Pancreas (tissue), 10 donors: ENCODE results near the gene PLXNA3. TPM values are rescaled to one million over a fixed set of nuclear protein-coding genes. Genes with fewer than 3 reads are reported as not detected.
A peak's percentile ranks its signal among the peaks of the same experiment; 100 is the strongest.

ENCODE experiments used
- ATAC-seq, 4 donors: fragments of 200-7000 bp; cut with Tn5 transposase; one replicate each; pipeline versions ENCODE4 v1.8.0 to v1.9.1; 2020; ENCODE audit warnings: mild to moderate bottlenecking in 4 of 4, moderate library complexity in 4 of 4
- DNase-seq, 6 donors: peaks; one replicate each; pipeline ENCODE4 v3.0.0-alpha.2; 2020
- FAIRE-seq: peaks from 2 replicates; lab custom pipeline; 2012; peaks lifted over from hg19 to GRCh38; lab: Jason Lieb, UNC
- H3K27ac ChIP-seq, 4 donors: fragments of 200-600 bp; sonication (generic); 1 replicate in 3 of 4; 2 replicates in 1 of 4; pipeline versions ENCODE4 v1.5.0 to v1.8.0; 2020
- H3K27me3 ChIP-seq, 4 donors: fragments of 200-600 bp; one replicate each; pipeline ENCODE4 v1.8.0; 2021
- H3K36me3 ChIP-seq, 3 donors: fragments of 200-600 bp; sonication (generic) in 1 of 3; one replicate each; pipeline versions ENCODE4 v1.5.0 to v1.8.0; 2020 to 2021
- H3K4me1 ChIP-seq, 3 donors: fragments of 200-600 bp; one replicate each; pipeline ENCODE4 v1.8.0; 2021
- H3K4me3 ChIP-seq, 4 donors: fragments of 200-600 bp; sonication (generic) in 2 of 4; one replicate each; pipeline versions ENCODE4 v1.5.0 to v1.8.0; 2020 to 2021
- H3K9me3 ChIP-seq, 4 donors: fragments of 200-600 bp; one replicate each; pipeline ENCODE4 v1.8.0; 2021
- whole genome bisulfite sequencing, 2 donors: extraction: QIAGEN DNeasy Blood & Tissue Kit; methylation state at CpG; one replicate each; pipeline ENCODE4 v1.1.7; 2013; 5-methylcytosine and 5-hydroxymethylcytosine counted together
- intact Hi-C, 3 donors: fragments of 100-400 bp; cut with DNase I; formaldehyde crosslinking; loops; one replicate each; pipeline versions ENCODE4 v1.11.1 to v1.14.2; 2022
- polyA plus RNA-seq, 2 donors: library from polyadenylated mRNA; stranded (reverse); fragments of 200-250 nt; gene quantifications; one replicate each; pipeline ENCODE4 v1.2.3, GENCODE V29; 2013
- total RNA-seq, 6 donors: library from RNA; stranded (reverse); fragmentation: NEBNext Ultra II Directional in 4 of 6; extraction: Animal tissue kit (Norgen Biotek cat#: 25700) in 4 of 6; gene quantifications; one replicate each; pipeline versions ENCODE4 v1.2.1 to v1.2.4, GENCODE V29; 2021 to 2023
- TF ChIP-seq, protein P1 (sequence below), 4 donors: fragments of 200-600 bp; sonication (generic) in 3 of 4; IDR thresholded peaks; one replicate each; pipeline versions ENCODE4 v1.5.0 to v1.8.0; 2021; ENCODE audit warnings: antibody characterized with exemption in 4 of 4
- donor health status: healthy with polysubstance abuse.
- donor health status: DM: no; HTN: no; CAD: no; lungs with moderate emphysema.
- donor health status: DM: no; HTN: no; CAD: no.
- donor health status: control.
- donor health status: control.
- donor health status: Bipolar disorder and iron deficiency.
- donor health status: DM: yes; HTN: yes; CAD: no.
- donor health status: DM: no; HTN: no; CAD: no.
- donor health status: DM: no; HTN: no; CAD: no.
- donor health status: DM: yes; HTN: yes; CAD: no.

PLXNA3 gene
- total and polyA plus RNA-seq, 8 donors, result 10.5 to 40.7 (median 16.3) TPM

GRCh38 chrX:154469880-154470279 lies 11.8 kb downstream of the PLXNA3 start:
- FAIRE-seq, result no peak

GRCh38 chrX:154470434-154470833 lies 12.4 kb downstream of the PLXNA3 start:
- TF ChIP-seq, protein P1, sequence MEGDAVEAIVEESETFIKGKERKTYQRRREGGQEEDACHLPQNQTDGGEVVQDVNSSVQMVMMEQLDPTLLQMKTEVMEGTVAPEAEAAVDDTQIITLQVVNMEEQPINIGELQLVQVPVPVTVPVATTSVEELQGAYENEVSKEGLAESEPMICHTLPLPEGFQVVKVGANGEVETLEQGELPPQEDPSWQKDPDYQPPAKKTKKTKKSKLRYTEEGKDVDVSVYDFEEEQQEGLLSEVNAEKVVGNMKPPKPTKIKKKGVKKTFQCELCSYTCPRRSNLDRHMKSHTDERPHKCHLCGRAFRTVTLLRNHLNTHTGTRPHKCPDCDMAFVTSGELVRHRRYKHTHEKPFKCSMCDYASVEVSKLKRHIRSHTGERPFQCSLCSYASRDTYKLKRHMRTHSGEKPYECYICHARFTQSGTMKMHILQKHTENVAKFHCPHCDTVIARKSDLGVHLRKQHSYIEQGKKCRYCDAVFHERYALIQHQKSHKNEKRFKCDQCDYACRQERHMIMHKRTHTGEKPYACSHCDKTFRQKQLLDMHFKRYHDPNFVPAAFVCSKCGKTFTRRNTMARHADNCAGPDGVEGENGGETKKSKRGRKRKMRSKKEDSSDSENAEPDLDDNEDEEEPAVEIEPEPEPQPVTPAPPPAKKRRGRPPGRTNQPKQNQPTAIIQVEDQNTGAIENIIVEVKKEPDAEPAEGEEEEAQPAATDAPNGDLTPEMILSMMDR (IDR thresholded peaks at IDR 0.05), result no peak
- FAIRE-seq, result no peak
- no peak overlapping the region for H3K4me3 ChIP-seq

More at GRCh38 chrX:154469880-154470279, 11.8 kb downstream of the PLXNA3 start:
- H3K27me3 ChIP-seq, result no peaks in the 10 kb centered on the region
- intact Hi-C loops, result no loop called here
- H3K9me3 ChIP-seq, result no peaks in the 10 kb centered on the region
- TF ChIP-seq, protein P1 (IDR thresholded peaks at IDR 0.05), result no peak
- H3K4me3 ChIP-seq, result no peak overlapping the region
- peaks cover 0 to 7% (median 0%) of the 10 kb centered on the region in 3 donors for H3K36me3 ChIP-seq
- H3K4me1 ChIP-seq, result no peaks in the 10 kb centered on the region
- ATAC-seq (no peak), DNase-seq (no peak)
- WGBS, 2 donors, result 93 to 94% methylated on average over 18 of the region's 18 CpGs
- no peak overlapping the region for H3K27ac ChIP-seq

DNA sequence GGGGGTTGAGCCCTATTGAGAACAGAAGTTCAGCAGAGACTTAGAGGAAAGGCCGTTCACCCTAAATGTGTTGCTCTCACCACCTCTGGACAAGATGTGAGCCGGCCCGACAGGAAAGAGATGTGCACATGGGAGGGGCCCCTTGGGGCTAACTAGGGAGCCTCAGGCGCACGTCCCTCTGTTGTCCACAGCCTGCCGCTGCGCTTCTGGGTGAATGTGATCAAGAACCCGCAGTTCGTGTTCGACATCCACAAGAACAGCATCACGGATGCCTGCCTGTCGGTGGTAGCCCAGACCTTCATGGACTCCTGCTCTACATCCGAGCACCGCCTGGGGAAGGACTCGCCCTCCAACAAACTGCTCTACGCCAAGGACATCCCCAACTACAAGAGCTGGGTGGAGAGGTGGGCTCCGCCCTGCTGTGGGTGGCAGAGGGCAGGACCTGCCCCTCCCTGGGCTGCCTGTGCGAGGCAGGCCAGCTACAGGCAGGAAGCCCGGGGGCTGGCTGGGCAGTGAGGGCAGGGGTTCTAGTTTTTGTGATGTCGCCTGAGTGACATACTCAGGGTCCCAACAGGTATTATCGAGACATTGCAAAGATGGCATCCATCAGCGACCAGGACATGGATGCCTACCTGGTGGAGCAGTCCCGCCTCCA lies 13.0 kb downstream of the PLXNA3 start:
- H3K4me1 ChIP-seq, result no peaks in the 10 kb centered on the region
- no peak for FAIRE-seq
- no peak for DNase-seq
- WGBS, 2 donors, result 90 to 91% methylated on average over 23 of the region's 23 CpGs
- no peaks in the 10 kb centered on the region for H3K36me3 ChIP-seq
- H3K4me3 ChIP-seq, result no peak overlapping the region
- H3K27ac ChIP-seq, result no peak overlapping the region
- H3K27me3 ChIP-seq, result peaks cover 0 to 8% (median 0%) of the 10 kb centered on the region in 4 donors
- ATAC-seq, result no peak
- TF ChIP-seq, protein P1 (IDR thresholded peaks at IDR 0.05), result no peak
- intact Hi-C loops, result no loop called here
- no peaks in the 10 kb centered on the region for H3K9me3 ChIP-seq

More at GRCh38 chrX:154470434-154470833, 12.4 kb downstream of the PLXNA3 start:
- 92 to 96% methylated on average over 14 of the region's 14 CpGs for WGBS, 2 donors
- ATAC-seq (no peak), DNase-seq (peak in 1 of 6 donors; percentile 73)
- H3K27me3 ChIP-seq, result peaks cover 0 to 4% (median 0%) of the 10 kb centered on the region in 4 donors
- H3K4me1 ChIP-seq, result no peaks in the 10 kb centered on the region
- intact Hi-C loops, result no loop called here
- H3K27ac ChIP-seq, result no peak overlapping the region
- peaks cover 0 to 4% (median 0%) of the 10 kb centered on the region in 3 donors for H3K36me3 ChIP-seq
- no peaks in the 10 kb centered on the region for H3K9me3 ChIP-seq

- WGBS, 2 donors, result 86 to 94% methylated on average over 22 to 23 of the region's 23 CpGs
- H3K27ac ChIP-seq, result no peak overlapping the region
- TF ChIP-seq, protein P1 (IDR thresholded peaks at IDR 0.05), result no peak
- H3K27me3 ChIP-seq, result peaks cover 0 to 8% (median 0%) of the 10 kb centered on the region in 4 donors
- DNase-seq, result no peak
- intact Hi-C loops, result no loop called here
- H3K4me1 ChIP-seq, result no peaks in the 10 kb centered on the region
- no peaks in the 10 kb centered on the region for H3K9me3 ChIP-seq
- no peak for ATAC-seq
- H3K36me3 ChIP-seq, result no peaks in the 10 kb centered on the region
- no peak overlapping the region for H3K4me3 ChIP-seq
- FAIRE-seq, result no peak
Measured at GRCh38 chrX:154471839-154472684, 14.0 kb downstream of the PLXNA3 start.
